CD14-positive monocyte (primary cell): Measurements from ENCODE around the gene GAN. TPM values are rescaled to one million over a fixed set of nuclear protein-coding genes. Genes with fewer than 3 reads are reported as not detected.

Experiments
- DNase-seq, 3 donors: peaks; one replicate each; pipeline ENCODE4 v3.0.0-alpha.2; 2011 to 2022
- H2AFZ ChIP-seq: 2 replicates; pipeline ENCODE4 v1.6.0; 2012; ENCODE audit warnings: mild to moderate bottlenecking, low read depth, low read length, inconsistent platforms; ENCODE audit not compliant: insufficient read depth, poor library complexity, severe bottlenecking
- H3K27ac ChIP-seq, 2 donors: 1 replicate in 1 of 2; 2 replicates in 1 of 2; pipeline ENCODE4 v1.5.1; 2012 to 2013; ENCODE audit warnings: low read length in 2 of 2, control low read depth in 1 of 2, inconsistent platforms in 1 of 2, low read depth in 1 of 2, mild to moderate bottlenecking in 1 of 2
- H3K27me3 ChIP-seq, 2 donors: one replicate each; pipeline versions ENCODE4 v1.6.0 to v1.6.1; 2011 to 2013; ENCODE audit warnings: low read length in 2 of 2; ENCODE audit not compliant: control insufficient read depth in 2 of 2, insufficient read depth in 2 of 2
- H3K36me3 ChIP-seq, 2 donors: replicated peaks in 1 of 2; 1 replicate in 1 of 2; 2 replicates in 1 of 2; pipeline versions ENCODE4 v1.5.1 to v1.6.1; 2012 to 2013; ENCODE audit warnings: low read length in 2 of 2, control low read depth in 1 of 2, inconsistent platforms in 1 of 2, mild to moderate bottlenecking in 1 of 2; ENCODE audit not compliant: insufficient read depth in 2 of 2, control insufficient read depth in 1 of 2
- H3K4me1 ChIP-seq, 2 donors: 1 replicate in 1 of 2; 2 replicates in 1 of 2; pipeline versions ENCODE4 v1.5.1 to v1.6.1; 2012 to 2013; ENCODE audit warnings: low read length in 2 of 2, control low read depth in 1 of 2, inconsistent platforms in 1 of 2, mild to moderate bottlenecking in 1 of 2, moderate library complexity in 1 of 2; ENCODE audit not compliant: insufficient read depth in 2 of 2, control insufficient read depth in 1 of 2
- H3K4me2 ChIP-seq: replicated peaks from 2 replicates; pipeline ENCODE3; 2012; ENCODE audit warnings: low read length, moderate library complexity, mild to moderate bottlenecking; ENCODE audit not compliant: poor library complexity, severe bottlenecking; ENCODE audit errors: extremely low read depth
- H3K4me3 ChIP-seq, 3 experiments: fragments of 200-600 bp in 1 of 3; sonication (generic) in 1 of 3; replicated peaks in 1 of 3; 1 replicate in 2 of 3; 2 replicates in 1 of 3; pipeline ENCODE4 v1.5.1; 2011 to 2013; ENCODE audit warnings: low read length in 3 of 3, mild to moderate bottlenecking in 3 of 3, control low read depth in 2 of 3, low read depth in 2 of 3, inconsistent platforms in 1 of 3, moderate library complexity in 1 of 3
- H3K79me2 ChIP-seq: 2 replicates; pipeline ENCODE4 v1.6.0; 2012; ENCODE audit warnings: mild to moderate bottlenecking, control low read depth, inconsistent platforms, low read length, moderate library complexity; ENCODE audit not compliant: insufficient read depth
- H3K9ac ChIP-seq: 2 replicates; pipeline ENCODE4 v1.6.0; 2017; ENCODE audit warnings: low read length, mild to moderate bottlenecking; ENCODE audit not compliant: insufficient read depth, poor library complexity, severe bottlenecking
- H3K9me3 ChIP-seq, 2 donors: replicated peaks in 1 of 2; 1 replicate in 1 of 2; 2 replicates in 1 of 2; pipeline versions ENCODE4 v1.5.1 to v1.6.1; 2012 to 2013; ENCODE audit warnings: low read length in 2 of 2, control low read depth in 1 of 2; ENCODE audit not compliant: control insufficient read depth in 1 of 2, insufficient read depth in 1 of 2
- H4K20me1 ChIP-seq: 2 replicates; pipeline ENCODE4 v1.6.0; 2012; ENCODE audit warnings: mild to moderate bottlenecking, low read length, control low read depth, moderate library complexity; ENCODE audit not compliant: insufficient read depth
- H3K27ac Mint-ChIP-seq, 7 donors: one replicate each; pipeline ENCODE4 v1.8.0; 2020; ENCODE audit warnings: mild to moderate bottlenecking in 7 of 7, mixed read lengths in 7 of 7, moderate library complexity in 6 of 7, inconsistent platforms in 2 of 7
- H3K27me3 Mint-ChIP-seq, 3 donors: one replicate each; pipeline ENCODE4 v1.8.0; 2021 to 2022; ENCODE audit warnings: low read depth in 3 of 3, mild to moderate bottlenecking in 3 of 3, mixed read lengths in 3 of 3, moderate library complexity in 3 of 3, inconsistent platforms in 1 of 3
- H3K36me3 Mint-ChIP-seq, 2 donors: one replicate each; pipeline ENCODE4 v1.8.0; 2020; ENCODE audit warnings: mixed read lengths in 2 of 2, inconsistent platforms in 1 of 2, mild to moderate bottlenecking in 1 of 2
- H3K4me1 Mint-ChIP-seq: one replicate; pipeline ENCODE4 v1.8.0; 2020; ENCODE audit warnings: mild to moderate bottlenecking, mixed read lengths
- H3K4me3 Mint-ChIP-seq, 2 donors: one replicate each; pipeline ENCODE4 v1.8.0; 2020; ENCODE audit warnings: mild to moderate bottlenecking in 2 of 2, mixed read lengths in 2 of 2, moderate library complexity in 1 of 2
- H3K9me3 Mint-ChIP-seq, 7 donors: one replicate each; pipeline ENCODE4 v1.8.0; 2020 to 2022; ENCODE audit warnings: mixed read lengths in 7 of 7, mild to moderate bottlenecking in 6 of 7, moderate library complexity in 6 of 7, inconsistent platforms in 2 of 7
- CTCF ChIP-seq: fragments of 200-600 bp; IDR thresholded peaks from one replicate; pipeline ENCODE4 v1.8.0; 2022; ENCODE audit warnings: antibody characterized with exemption, mild to moderate bottlenecking
- WGBS: methylation state at CpG from one replicate; pipeline ENCODE4 v1.1.5; 2013; ENCODE audit warnings: missing lambda C conversion rate; ENCODE audit not compliant: insufficient coverage; 5-methylcytosine and 5-hydroxymethylcytosine counted together
- intact Hi-C, 2 donors: fragments of 100-400 bp; cut with micrococcal nuclease; formaldehyde crosslinking; loops; one replicate each; pipeline versions ENCODE4 v1.15.0 to v1.15.1; 2023
- polyA plus RNA-seq, 3 donors: library from polyadenylated mRNA; depleted of rRNA in 1 of 3; unstranded in 2 of 3; stranded (reverse) in 1 of 3; fragments of 300-500 nt in 2 of 3; fragments of >200 nt in 1 of 3; fragmentation: Illumina TruSeq in 2 of 3; gene quantifications; 1 replicate in 2 of 3; 2 replicates in 1 of 3; pipeline ENCODE4 v1.2.3, GENCODE V29; 2012 to 2021

The GAN gene
- polyA plus RNA-seq, 3 donors, result 0.89 to 1.2 (median 1.0) TPM

GRCh38 chr16:81419806-81420205, 105.0 kb downstream of the GAN start:
- intact Hi-C loops, result loop anchor here in 1 of 2 donors (10.0 kb wide), 1 partner anchor 55 kb away; no protein-coding TSS in a partner anchor
- Histone ChIP-seq H3K79me2 (no peaks in the 10 kb centered on the region), H3K4me2 (no peak overlapping the region), H2AFZ (no peak overlapping the region), H3K36me3 (no peaks in the 10 kb centered on the region), H3K4me3 (no peak overlapping the region), H3K27ac (no peak overlapping the region), H3K9me3 (peaks cover 0 to 11% of the 10 kb centered on the region in 2 donors), H3K4me1 (peaks cover 6 to 9% of the 10 kb centered on the region in 2 donors), H3K9ac (no peak overlapping the region), H3K27me3 (no peaks in the 10 kb centered on the region), H4K20me1 (no peaks in the 10 kb centered on the region)
- Mint-ChIP-seq H3K27ac (no peak overlapping the region), H3K4me1 (peaks cover 11% of the 10 kb centered on the region), H3K4me3 (no peak overlapping the region), H3K27me3 (peaks cover 0 to 5% (median 1%) of the 10 kb centered on the region in 3 donors), H3K9me3 (peaks cover 0 to 6% (median 3%) of the 10 kb centered on the region in 7 donors), H3K36me3 (no peaks in the 10 kb centered on the region)
- WGBS, result 100% methylated on average over 3 of the region's 9 CpGs
- no peak for TF ChIP-seq CTCF
- DNase-seq, result no peak

- Mint-ChIP-seq H3K4me1 (peaks cover 21% of the 10 kb centered on the region), H3K36me3 (peaks cover 0 to 2% of the 10 kb centered on the region in 2 donors), H3K27ac (no peak overlapping the region), H3K9me3 (peaks cover 0 to 6% (median 3%) of the 10 kb centered on the region in 7 donors), H3K27me3 (peaks cover 0 to 5% (median 0%) of the 10 kb centered on the region in 3 donors), H3K4me3 (no peak overlapping the region)
- no peak for TF ChIP-seq CTCF
- H3K9ac ChIP-seq, result no peak overlapping the region
- H3K4me1 ChIP-seq, result peaks cover 15 to 19% of the 10 kb centered on the region in 2 donors
- H2AFZ ChIP-seq, result no peak overlapping the region
- H3K9me3 ChIP-seq, result peaks cover 0 to 11% of the 10 kb centered on the region in 2 donors
- H3K27me3 ChIP-seq, result no peaks in the 10 kb centered on the region
- intact Hi-C loops, result loop anchor here in 1 of 2 donors (10.0 kb wide), 1 partner anchor 54 kb away; no protein-coding TSS in a partner anchor
- H3K36me3 ChIP-seq, result no peaks in the 10 kb centered on the region
- H3K4me2 ChIP-seq, result no peak overlapping the region
- no CpG with 5 or more reads among the region's 2 CpGs for WGBS
- H3K27ac ChIP-seq, result no peak overlapping the region
- DNase-seq, result no peak
- no peaks in the 10 kb centered on the region for H3K79me2 ChIP-seq
- H3K4me3 ChIP-seq, result no peak overlapping the region
- no peaks in the 10 kb centered on the region for H4K20me1 ChIP-seq
Measured at GRCh38 chr16:81421126-81421525, 106.4 kb downstream of the GAN start.
